GM21390 (cell line): Measurements from ENCODE around the gene ACE2.
"Not testable (repeated sequence)": the region's sequence is repeated elsewhere in the genome, so short reads cannot be mapped to it uniquely, and the experiment has no call there.

Source experiments
- ATAC-seq: cut with Tn5 transposase; IDR thresholded peaks from one replicate; pipeline ENCODE4 v1.9.1; 2021; ENCODE audit not compliant: unreplicated experiment

ACE2 gene

DNA sequence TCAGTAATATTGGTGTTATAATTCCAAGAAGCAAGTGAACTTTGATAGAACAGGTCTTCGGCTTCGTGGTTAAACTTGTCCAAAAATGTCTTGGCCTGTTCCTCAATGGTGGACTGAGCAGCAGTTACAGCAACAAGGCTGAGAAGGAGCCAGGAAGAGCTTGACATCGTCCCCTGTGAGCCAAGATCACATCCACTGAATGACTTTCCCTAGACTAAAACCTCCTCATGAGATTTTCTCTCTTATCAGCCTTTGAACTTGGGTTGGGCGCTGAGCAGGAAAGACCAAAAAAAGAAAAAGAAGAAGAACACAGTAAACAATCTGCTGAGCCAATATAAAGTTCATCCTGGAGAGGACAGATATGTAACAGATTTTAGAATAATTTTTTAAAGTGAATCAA, at the start of gene ACE2:
ACE2 (minus strand) TSS at position 216 of the 400 bp plus-strand sequence; CDS start at position 167, 49 bp downstream.
- no peak for ATAC-seq

DNA sequence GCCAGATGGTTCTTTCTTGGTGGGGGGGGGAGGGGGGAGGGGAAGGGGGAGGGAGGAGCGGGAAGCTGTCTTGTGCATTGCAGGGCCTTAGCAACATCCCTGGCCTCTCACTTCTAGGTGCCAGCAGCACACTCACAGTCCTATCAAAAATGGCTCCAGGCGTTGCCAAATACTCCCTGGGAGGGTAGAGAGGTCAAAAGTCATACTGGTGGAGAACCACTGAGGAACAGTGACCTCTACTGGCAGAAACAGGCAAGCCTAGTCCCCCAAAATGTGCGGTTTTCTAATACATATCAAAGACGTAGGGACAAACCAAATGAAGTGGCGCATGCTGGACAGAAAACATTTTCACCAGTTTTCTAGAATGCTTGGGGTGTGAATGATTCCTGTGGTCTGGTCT, 46.8 kb upstream of the ACE2 start:
- not testable (repeated sequence) for ATAC-seq

DNA sequence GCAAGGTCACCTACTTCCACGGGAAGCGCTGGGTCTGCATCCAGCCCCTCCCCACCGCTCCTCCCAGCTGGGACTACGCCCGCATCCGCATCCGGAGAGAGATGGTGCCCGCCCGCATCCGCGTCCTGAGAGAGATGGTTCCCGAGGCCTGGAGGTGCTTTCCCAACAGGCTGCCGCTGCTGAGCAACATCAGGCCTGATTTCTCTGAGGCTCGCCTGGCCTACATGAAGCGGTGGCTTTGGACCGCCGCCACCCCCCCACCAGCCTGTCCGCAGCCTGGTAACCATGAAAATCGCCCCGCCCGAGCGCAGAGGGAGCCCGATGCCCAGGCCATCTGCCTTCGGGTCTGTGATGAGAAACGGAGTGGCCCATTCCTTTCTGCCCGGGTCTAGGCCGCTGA, 45.8 kb upstream of the ACE2 start:
- no peak for ATAC-seq

DNA sequence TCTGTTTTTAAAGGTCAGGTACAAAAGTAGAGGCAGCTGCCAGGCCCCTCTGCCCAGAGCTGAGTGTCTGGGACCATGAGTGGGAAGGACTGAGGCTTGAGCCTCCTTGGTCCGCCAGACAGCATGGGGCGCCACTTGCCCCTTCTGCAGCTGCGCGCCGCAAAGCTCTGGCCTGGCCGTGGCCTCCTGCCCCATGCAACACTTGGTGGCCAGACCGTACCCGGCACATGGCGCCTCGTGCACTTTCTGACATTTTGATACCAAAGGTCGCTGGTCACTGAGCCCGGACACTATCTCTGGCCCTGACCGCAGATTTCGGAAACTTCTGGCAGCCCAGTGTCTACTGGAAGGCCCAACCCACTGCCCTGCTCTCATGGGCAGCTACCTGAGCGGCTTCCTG, 45.3 kb upstream of the ACE2 start:
- ATAC-seq, result no peak

DNA sequence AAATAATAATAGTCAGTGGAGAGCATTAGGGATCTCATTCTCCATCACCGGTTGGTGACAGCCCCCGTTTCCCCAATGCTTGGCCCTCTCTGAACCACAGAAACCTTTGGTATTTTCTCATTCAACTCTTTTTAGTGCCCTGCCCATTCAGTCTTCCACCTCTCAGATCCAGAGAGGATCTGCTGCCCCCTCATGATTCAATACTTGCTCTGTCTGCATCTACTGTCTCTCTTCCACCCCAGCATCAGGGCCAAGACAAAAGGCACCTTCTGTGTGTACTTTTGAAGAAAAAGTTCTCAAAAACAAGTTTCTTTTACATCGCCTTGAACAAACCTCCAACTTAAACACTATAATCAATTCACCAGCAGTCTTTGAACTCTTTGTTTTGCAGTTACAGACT, 44.5 kb upstream of the ACE2 start:
- no peak for ATAC-seq

DNA sequence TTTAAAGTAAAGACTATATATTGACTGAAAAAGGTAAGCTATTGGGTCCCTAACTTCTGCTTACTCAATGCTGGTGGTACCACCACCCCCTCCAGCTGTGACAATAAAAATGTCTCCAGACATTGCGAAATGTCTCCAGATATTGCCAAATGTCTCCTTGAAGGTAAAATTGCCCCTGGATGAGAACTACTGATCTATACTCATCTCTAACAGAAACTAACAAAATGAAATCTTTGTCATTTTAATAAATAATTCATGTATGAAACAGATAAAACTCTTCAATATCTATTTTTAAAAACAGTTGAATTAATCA, 43.8 kb upstream of the ACE2 start:
- ATAC-seq, result no peak

DNA sequence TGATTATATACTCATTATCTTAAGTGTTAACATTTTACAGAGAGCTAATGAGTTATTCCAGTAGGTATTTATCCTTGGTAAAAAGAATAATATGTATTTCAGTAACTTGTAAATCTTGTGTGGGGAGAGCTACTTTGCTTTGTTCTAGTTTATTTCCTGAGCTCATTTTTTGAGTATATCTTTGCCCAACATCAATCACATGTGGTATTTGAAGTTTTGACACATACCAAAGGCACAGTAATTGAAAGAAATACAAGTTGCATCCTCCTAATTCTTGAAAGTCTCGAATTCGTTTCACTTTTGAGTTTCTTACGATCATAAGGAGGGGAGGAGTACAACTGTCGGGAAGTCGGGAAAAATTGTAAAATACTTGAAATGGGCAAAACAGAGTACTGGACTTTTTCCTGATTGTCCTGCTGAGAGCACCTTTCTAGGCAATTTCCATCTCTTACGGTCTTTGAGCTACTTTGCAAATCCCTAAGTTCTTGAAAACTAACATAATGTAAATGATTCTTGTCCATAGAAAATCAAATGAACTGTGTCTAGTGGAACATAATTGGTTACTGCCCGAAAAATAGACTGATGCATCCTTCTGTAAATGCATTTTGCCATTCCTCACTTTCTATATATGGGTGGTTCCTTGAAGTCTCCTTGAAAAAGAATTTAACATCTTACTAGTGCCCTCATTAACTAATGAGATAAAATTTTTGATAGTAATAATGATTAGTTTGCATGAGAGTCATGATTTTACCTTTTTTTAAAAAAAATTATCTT, 43.2 kb upstream of the ACE2 start:
- ATAC-seq, result no peak

DNA sequence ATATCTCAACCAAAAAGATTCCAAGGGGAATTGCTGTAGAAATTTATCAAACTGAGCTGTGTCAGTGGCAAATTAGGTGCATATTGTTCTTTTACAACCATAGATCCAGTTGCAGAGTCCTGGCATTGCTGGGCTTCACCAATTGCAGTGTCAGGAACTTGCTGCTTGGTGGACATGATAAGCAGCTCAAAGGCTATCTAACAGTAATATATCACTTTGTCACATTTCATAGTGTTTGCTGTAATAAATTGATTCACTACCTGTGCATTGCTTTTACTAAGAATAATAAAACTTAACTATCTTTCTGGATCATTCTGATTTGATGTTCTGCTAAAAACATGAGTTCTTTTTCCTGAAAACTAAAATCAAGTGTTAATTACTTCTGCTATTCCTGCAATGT, 30.9 kb upstream of the ACE2 start:
- ATAC-seq, result no peak

DNA sequence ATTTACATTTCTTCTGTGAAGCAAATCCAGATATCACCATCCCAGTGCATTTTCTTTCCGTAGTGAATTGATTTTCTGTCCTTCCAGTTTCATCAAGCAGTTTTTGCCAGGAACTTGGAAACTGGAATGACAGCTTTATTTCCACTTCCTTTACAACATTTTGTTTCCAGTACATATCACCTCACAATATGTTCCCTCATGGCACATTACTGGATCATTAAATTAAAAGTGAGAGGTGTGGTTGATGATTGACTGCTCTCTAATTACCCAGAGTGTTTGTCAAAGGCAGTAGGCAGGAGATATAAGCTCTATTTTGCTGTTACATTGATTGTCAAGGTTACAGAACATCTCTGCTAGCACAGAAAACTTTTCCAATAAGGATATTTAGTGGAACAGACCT, 22.3 kb upstream of the ACE2 start:
- ATAC-seq, result no peak

DNA sequence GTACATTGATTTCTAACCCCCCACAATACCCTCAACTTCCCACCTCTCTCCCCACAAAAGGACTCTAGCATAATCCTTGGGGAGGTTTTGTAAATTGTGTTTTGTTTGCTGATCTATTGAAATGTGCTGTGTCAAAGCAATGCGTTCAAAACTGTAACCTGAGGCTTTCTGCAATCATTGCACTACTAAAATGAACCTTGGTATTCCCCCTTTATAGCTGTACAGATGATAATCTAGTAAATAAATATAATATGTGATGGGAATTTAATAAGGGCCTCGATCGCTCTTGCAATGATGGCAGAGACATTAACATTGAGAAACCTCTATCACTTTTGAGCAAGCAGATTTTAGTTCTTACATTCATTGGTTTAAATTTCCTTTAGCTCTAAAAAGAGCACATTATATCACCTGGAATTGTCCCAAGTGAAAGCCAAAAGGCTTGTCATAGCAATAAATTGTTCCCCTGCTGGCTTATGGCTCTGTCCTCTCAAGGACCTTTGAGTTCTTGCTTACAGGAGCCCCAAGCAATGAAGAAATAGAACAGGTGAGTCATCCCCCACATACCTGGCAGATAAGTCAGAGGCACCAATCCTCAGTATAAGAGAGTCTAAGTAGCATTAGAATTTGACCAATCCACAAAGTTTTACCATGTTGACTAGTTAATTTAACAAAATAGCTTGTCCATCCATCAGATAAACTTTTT, 18.4 kb upstream of the ACE2 start:
- ATAC-seq, result no peak

DNA sequence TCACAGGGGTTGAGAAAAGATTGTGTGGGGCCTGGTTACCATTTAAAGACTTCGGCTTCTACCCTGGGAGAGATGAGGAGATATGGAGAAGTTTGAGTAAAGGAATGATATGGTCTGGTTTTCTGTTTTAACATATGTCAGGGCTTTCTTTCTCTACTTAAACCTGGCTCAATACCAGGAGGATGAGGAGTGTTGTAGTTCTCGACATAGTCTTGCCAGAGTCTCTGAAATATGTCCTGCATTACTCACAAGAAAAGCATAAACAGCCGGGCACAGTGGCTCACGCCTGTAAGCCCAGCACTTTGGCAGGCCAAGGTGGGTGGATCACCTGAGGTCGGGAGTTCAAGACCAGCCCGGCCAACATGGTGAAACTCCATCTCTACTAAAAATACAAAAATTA, 16.4 kb upstream of the ACE2 start:
- no peak for ATAC-seq

DNA sequence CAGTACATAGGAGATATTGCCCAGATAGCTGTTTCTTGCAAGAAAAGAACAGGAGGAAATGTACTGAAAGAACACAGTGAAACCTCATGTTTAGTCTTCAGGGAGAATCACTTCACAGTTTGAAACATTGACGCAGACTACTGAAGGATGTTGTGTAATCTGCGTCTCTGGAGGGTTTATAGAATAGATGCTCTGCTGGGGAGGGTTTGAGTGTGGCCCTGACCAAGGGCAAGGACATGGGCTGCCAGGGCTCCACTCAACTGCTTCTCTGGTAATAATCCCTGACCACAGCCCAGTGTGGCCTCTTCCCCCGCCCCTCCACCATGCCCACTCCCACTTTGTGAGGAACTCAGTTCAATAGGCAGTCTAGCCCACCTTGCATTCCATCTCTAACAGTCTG, 15.8 kb upstream of the ACE2 start:
- no peak for ATAC-seq

DNA sequence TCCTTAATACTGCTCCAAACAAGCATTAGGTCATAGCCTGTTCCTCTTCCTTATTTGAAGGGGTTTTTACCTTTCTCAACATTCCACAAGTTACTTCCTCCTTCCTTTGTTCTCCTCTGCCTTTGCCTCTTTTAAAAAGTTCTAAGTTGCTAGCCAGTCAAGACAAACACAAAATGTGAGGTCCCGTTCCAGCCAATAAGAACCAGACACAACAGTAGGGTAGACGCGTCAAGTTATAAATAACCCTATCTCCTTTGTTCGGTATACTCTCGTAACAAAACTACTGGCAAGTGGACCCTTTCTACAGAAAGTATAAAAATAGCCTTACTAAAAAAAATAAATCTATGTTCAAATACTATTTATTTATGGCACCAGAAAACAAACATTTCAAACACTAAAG, 6.3 kb upstream of the ACE2 start:
- no peak for ATAC-seq

DNA sequence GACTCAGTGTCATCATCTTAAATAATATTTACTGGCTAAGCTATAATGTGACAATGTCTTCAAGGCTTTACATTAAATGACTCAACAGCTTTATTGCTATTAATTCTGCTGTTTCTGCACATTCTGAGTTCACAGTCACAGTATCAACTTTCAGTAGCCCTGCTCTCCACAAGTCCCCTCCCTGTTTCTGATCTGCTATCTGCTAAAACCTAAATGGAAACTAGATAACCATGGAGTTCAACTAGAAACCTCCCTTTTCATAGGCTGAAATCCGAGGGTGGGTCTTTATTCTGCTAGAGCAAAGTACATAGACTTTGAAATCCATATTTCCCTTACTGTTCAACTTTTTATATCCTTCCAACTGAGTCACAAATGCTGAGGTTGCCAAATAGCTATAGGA, 5.4 kb upstream of the ACE2 start:
- no peak for ATAC-seq

DNA sequence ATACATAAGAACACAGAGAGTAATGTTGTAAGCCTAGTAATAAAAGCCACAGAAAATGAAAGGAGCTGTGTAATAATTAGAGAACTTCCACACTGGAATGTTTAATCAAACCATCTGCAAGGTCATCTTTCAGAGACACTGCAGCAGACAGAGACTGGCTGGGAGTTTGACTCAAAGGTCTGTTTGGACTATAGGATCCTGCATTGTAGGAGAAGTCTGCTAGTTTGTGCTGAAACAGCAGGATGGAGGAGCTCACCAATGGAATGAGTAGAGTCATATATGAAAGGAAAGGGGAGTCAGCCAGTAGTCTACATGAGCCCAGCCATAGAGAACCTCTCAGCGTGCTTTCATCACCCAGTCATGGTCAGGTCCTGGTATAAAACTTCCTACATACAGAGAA, 4.5 kb upstream of the ACE2 start:
- ATAC-seq, result no peak

DNA sequence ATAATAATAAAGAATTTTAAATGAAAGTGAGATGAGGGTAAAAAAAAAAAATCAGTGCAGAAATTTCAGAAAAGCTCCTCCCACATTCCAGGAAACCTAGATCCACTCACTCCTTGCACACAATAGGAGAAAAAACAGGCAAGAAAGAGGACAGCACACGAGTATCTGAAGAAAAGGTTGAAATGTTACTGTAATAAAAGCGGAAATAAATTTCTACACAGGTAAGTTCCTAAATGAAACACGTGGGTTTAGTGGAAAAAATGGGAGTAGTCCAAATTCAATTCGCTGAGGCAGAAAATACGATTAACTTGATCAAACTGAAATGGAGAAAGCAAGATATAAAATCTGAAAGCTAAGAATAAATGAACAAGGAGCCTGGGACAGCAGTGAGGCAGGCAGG, 2.0 kb upstream of the ACE2 start:
- no peak for ATAC-seq

DNA sequence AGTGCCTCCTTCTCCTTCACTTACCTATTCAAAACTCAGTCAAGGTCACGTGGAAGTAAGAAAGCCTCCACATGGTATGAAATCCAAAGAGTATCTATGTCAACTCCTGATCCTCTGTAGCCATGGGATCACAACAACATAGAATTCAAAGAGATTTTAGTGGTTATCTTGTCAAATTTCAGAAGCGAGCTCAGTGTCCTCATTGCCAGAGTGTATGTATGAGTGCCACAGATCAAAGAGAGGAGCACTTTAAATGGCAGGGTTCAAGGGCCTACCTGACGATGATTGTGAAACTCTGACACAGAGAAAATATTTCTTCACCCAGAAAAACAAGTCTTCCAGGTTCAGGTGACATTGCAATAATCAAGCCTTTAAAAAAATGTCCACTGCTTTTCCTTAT, 1.2 kb upstream of the ACE2 start:
- ATAC-seq, result no peak

DNA sequence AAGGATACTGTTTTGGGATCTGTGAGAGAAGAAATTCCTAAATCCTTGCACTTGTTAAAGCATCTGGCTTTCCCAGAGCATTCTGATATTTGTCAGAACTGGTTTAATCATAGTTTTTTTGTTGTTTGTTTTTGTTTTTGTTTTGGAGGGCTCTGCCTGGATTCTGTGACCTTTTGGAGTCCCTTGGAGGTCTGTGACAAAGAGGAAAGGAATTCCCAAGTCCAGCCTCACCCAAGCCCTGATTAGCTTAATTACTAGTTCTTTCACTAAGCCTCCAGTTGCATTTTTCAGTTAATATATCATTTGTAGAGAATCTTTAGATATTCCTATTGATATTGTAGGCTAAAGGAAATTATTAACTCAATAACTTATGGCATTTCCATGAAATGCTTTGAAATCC, 711 bp downstream of the ACE2 start:
- ATAC-seq, result no peak

DNA sequence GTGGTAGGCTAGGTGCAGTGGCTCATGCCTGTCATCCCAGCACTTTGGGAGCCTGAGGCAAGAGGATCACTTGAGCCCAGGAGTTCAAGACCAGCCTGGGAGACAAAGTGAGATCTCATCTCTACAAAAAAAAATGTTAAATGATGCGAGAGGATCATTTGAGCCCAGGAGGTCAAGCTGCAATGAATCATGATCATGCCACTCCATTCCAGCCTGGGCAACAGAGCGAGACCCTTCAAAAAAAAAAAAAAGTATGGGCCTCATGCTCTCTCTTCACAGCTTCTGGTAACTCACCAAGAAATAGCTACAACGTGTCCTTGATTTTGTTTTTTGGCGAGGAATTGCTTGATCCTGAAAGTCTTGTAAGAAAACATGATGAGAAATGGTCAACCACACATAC, 1.3 kb downstream of the ACE2 start:
- no peak for ATAC-seq

DNA sequence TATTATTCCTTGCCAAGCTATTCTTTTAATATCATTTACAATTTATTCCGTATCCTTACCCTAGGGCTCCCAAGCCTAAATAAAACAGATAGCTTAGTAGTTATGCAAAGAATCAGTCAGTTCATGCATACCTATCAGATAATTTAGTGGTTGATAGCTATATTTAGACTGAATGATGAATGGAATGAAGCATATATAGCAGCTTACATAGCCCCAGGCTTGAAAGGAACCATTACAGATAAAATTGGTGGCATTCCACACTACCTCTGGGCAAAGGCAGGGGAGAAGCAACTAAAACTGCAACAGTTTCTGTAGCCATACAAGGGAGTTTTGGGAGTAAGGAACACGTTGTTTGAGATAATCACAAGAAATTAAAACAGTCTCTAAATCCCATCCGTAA, 2.7 kb downstream of the ACE2 start:
- ATAC-seq, result no peak

DNA sequence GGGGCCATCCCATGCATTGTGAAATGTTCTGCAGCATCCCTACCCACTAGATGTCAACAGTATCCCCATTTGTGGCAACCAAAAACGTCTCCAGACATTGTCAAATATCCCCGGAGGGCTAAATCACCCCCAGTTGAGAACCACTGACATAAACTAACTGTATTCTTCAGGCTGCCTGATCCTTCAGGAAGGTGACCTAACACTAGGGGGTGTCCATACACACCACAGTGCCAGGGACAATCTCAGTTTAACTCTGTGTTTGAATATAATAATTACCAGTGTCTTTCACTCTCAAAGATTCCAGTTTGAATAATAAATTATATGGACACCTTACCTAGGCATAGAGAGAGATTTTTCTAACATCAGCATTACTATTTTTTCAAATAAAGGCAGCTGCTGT, 6.4 kb downstream of the ACE2 start:
- ATAC-seq, result no peak

DNA sequence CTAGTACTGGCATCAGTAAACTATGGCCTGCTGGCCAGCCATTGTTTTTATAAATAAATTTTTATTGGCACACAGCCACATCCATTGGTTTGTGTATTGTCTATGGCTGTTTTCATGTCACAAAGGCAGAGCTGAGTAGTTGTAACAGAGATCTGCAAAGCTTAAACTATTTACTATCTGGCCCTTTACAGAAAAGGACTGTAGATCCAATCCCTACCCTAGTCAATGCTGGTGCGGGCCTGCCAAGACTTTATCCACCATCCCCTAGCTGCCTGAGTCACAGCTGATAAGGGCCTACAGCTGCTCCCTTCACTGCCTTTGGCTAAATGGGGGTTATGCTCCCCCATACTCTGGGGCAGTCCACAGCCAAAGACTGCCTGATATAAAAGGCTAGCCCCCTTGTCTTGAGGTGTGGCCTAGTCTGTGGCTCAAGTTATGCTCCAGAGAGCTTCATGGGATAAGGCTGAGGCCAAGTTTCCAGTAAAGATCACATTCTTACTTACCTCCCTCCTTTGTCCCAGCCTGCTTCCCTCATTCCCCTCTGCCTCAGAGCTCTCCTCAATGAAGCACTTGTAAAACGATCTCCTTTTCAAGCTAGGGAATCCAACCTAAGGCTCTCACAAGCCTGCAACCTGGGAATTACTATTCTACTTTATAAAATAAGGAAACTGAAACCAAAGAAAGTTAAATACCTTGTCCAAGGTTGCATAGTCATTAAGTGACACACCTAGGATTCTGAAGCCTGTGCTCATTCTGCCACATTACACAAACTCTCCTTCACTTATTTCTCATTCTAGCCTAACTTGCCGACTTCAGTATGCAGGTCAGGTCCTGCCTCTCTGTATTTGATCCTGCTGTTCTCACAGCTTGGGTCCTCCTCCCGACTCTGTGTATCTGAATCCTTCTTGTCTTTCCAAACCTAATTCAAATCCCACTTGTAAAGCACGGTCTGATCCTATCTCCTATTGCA, 20.7 kb downstream of the ACE2 start:
- ATAC-seq, result no peak
